Activated CD8-positive, alpha-beta memory T cell treated with anti-CD3 and anti-CD28 coated beads for 24 hours (primary cell): ENCODE results near the gene DNPH1.
A peak's percentile ranks its signal among the peaks of the same experiment; 100 is the strongest.

Experiments
- DNase-seq: peaks from one replicate; pipeline ENCODE4 v3.0.0-alpha.2; 2020

DNPH1 gene

DNA sequence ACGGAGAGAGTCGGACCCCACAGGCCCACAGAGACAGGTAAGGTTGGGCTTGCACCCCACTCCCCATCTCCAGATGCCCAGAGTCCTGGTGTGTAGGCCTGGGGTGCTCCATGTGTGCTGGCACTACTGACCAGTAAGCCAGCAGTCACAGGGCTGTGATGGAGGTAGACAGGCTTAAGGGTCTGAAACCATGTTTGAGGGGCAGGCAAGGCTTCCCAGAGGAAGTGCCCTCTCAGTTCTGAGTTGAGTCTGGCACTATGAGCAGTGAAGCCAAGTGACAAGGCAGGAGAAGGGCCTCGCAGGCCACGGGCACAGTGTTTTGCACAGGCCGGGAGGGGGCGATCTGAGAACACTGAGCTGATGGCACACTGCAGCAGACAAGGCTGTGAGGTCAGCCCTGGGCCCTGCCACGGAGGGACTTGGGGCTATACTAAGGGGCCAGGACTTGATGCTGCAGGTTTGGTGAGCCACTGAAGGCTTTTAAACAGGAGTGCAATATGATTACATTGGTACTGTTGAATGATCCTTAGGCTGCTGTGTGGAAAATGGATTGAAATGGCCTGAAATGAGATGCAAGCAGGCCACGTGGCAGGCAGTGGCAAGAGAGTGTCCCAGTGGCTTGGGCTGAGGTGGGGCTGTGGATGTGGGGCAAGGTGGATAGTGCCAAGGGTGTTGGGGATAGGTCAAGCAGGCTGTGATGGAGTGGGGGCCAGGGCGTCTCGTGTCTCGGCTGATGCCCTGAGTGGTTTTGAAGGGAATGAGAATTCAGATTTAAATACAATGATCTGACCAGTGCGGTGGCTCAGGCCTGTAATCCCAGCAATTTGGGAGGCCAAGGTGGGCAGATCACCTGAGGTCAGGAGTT is 34.3 kb upstream of the DNPH1 start:
- DNase-seq, result peak; percentile 86

DNA sequence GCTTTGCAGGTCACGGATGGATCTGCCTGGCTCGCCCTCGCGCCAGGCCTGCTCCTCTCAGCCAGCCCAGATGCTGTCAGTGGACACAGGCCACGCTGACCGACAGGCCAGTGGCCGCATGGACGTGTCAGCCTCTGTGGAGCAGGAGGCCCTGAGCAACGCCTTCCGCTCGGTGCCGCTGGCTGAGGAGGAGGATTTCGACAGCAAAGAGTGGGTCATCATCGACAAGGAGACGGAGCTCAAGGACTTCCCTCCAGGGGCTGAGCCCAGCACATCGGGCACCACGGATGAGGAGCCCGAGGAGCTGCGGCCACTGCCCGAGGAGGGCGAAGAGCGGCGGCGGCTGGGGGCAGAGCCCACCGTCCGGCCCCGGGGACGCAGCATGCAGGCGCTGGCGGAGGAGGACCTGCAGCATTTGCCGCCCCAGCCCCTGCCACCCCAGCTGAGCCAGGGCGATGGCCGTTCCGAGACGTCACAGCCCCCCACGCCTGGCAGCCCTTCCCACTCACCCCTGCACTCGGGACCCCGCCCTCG is 33.6 kb upstream of the DNPH1 start:
- no peak for DNase-seq

DNA sequence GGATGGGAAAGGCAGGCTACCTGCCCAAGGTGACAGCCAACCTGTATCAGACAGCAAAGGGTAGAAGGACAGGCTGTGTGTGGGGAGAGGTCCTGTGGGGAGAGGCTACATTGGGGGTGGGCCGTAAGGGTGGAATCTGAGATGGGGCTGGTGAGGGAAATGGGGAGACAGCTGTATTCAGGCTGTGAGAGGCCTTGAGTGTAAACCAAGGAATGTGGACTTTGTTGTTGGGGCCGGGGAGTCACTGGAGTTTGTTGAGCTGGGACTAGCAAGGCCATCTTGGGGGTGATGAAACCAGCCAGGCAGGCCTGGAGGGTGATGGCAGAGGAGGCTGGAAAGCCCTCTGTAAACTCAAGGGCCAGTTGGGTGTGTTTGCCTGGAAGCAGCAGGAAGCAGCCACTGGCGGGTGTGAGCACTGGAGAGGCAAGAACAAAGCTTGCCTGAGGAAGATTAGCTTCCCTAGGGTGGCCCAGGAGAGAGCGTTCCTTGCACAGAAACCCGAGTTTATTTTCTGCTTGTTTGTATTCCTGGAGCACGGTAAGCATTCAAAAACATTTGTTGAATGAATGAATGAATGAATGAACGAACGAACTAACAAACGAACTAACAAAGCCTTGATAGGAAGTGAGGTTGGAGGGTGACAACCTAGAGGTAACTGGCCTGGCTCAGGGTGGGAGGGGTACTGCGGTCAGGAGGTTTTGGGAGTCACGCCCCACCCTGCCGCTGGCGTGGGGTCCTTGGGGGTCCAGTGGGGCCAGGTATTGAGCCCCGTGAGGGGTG is 32.9 kb upstream of the DNPH1 start:
- DNase-seq, result no peak

DNA sequence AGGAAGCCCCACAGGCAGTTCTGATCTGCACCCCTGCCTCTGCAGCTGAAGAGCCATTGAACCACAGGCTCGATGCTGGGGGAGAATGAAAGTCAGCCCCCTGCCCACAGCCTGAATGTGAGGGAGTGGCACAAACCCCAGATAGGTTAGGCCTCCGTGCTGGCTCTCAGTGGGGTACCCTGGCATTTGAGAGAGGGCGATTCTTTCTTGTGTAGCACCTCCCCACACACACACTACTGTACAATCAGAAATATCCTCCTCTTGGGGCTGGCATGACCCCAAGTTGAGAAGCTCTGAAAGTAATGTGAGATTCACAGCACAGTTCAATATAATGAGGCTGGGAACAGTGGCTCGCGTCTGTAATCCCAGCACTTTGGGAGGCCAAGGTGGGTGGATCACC is 31.9 kb upstream of the DNPH1 start:
- DNase-seq, result no peak

DNA sequence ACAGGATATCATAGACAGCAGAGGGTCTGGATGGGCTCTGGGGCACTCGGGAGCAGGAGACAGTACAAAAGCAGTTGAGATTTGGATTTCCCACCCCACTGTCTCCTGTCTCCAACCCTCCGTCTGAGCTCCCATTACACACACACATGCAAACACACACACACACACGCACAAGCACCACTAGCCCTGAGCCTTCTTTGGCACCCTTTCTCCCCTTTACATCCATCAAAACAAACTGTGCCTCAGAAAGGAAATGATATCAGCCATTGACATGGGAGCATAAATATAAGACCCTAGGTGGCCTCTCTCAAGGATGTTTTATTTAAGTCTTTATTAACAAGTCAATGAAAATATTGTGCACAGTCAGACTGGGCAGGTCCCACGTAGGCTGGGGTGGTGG is 31.5 kb upstream of the DNPH1 start:
- no peak for DNase-seq

DNA sequence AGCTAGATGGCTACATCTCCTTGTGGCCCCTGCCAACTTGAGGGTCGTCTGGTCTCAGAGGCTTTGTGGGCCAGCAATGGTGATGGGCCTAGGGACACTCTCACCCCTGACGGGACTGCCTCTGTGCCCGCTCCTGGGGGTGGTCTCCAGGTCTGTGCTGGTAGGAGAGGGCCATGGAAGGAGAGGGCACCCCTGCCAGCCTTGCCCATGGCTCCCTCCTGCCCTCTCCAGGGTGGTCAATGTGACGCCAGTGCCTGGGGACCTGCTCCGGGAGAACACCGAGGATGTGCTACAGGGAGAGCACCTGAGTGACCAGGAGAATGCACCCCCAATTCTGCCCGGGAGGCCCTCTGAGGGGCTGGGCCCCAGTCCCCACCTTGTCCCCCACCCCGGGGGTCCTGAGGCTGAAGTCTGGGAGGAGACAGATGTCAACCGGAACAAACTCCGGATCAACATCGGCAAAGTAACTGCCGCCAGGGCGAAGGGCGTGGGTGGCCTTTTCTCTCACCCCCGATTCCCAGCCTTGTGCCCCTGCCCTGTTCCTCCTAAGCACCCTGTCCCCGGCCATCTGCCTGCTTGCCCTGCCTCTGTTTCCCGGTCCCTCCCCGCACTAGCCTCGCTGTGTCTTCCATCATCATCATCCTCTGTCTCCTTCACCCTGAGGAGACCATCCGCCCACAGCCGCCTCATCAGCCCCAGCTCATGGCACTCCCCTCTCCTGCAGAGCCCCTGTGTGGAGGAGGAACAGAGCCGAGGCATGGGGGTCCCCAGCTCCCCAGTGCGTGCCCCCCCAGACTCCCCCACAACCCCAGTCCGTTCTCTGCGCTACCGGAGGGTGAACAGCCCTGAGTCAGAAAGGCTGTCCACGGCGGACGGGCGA is 29.8 kb upstream of the DNPH1 start:
- DNase-seq, result no peak

DNA sequence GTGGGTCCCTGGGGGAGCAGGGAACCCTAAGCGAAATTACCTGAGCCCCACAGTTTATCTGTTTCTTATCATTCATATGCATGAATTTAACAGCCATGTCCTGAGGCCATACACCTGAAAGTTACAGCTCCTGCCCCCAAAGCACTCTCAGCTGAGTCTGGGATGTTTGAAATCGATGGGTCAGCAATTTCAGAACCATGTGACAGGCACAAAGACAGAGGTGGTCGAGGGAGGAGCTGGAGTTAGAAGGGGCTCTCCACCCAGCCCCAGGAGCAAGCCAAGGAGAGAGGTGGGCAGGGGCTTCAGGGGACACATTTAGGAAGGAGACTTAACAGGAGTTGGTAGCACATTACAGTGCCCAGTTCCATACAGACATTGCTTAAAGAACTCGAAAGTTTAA is 28.9 kb upstream of the DNPH1 start:
- no peak for DNase-seq

DNA sequence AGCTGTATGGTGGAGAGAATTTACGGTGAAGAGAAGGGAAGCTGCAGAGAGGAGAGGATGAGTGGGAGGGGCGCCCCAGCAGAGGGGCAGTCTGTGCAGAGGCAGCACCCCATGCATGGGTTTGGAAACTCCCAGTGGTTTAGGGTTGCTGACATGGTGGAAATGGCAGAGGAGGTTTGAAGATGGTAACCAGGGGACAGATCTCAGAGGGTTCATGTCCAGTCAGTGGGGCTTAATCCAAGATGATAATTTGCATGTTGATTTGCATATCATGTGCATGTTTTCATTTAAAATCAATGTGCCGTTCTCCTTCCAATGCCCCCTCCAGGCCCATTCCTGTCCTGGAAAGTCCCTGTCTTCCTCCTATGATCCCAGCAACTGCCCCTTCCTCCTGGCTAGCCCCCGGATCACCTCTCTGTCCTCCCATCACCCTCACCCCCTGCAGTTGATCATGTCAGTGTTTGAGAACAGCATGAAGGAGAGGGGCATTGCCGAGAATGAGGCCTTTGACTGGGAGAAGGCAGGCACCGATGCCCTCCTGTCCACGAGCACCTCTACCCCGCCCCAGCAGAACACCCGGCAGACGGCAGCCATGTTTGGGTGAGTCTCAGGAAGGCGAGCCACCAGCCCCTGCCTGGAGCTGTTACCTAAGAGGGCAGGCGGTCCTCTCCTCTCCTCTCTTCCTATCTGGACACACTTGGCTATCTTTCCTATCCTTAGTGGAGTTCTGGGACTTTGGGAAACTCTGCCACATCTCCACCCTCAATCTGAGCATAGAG is 28.3 kb upstream of the DNPH1 start:
- DNase-seq, result no peak

DNA sequence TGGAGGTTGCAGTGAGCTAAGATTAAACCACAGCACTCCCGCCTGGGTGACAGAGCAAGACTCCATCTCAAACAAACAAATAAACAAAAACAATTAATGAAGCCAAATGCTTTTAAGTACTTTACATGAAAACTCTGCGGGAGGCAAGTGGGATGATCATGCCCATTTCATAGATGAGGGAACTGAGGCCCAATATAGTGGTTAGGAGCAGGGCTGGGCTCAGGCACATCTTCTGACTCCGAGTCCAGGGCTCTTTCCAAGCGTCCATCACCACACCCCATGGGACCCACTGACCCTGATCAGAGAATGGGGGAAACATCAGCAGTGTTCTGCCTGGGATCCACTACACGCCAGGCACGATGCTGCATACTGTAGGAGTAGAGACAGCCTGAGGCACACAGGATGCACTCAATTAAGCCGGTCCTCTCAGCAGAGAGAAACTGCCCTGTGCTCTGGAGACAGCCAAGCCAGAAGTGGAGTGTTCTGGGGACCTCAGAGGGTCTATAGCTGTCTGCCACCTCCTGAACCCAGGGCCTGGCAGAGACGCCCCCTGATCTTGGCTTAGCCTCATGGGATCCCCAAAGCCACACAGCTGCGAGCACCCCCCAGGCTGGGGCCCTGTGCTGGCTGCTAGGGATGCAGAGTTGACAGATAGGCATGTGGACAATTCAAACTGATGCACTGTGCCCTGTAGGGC is 27.5 kb upstream of the DNPH1 start:
- DNase-seq, result peak; percentile 53

DNA sequence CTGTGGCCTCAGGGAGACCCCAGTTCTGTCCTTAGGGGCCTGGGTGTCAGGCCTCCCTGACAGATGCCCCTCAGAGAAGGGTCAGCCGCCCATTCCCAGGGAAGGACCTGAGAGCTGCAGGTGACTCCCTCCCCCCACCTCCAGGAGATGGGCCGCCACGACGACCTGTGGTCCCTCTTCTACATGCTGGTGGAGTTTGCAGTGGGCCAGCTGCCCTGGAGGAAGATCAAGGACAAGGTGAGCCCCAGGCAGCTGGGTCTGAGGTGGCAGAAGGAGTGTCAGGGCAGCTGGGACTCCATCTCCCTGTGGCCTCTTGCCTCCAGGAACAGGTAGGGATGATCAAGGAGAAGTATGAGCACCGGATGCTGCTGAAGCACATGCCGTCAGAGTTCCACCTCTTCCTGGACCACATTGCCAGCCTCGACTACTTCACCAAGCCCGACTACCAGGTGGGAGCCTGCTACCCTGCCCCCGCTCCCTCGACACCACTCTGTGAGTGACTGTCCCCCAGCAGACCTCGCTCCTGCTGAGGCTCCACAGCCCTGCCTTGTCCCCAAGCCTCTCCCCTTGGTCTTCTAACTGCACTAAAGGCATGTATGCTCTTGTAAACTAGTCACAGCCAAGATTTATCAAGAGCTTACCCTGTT is 26.2 kb upstream of the DNPH1 start:
- peak; percentile 52 for DNase-seq

DNA sequence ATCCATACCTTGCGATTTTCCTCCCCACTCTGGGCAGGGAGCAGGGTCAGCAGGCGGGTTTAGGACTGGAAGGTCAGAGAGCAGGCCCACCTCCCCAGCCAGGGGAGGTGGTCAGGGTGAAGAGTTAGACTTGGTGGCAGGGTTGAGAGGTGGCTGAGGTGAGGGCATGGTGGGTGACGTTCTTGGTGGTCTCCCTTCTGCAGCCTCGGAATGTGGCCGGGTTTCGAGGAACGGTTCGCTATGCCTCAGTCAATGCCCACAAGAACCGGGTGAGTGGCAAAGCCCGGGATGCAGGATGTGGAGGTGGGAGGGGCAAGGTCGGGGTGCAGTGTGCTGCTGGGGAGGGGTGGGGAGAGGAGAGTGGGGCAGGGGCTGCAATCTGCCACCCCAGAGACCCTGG is 25.6 kb upstream of the DNPH1 start:
- no peak for DNase-seq

DNA sequence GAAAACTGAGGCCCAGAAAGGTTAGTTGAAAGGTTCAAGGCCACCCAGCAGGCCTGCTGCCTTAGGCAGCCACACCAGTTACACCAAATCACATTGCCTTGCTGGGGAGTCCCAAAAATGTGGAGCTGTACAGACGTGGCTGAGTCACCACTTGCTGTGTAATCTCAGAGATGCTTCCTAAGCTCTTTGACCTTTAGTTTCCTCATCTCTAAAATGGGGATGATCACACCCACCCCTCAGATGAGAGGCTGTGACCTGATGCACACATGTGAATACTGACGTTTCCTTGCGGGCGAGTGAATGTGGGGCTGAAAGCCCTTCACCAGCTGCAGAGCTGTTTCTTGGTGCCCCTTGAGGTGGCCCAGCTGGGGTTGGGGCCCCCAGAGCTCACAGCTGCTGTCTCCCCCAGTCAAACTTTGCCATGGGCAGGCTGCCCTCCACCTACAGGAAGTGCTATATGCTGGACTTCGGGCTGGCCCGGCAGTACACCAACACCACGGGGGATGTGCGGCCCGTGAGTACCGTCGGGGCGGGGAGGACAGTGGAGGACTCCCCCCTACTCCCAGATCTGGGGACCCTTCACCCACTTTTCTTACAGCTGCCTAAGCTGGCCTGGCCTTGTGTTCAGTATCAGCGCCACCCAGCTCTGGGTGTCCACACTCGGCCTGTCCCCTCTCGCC is 25.0 kb upstream of the DNPH1 start:
- DNase-seq, result peak; percentile 54

DNA sequence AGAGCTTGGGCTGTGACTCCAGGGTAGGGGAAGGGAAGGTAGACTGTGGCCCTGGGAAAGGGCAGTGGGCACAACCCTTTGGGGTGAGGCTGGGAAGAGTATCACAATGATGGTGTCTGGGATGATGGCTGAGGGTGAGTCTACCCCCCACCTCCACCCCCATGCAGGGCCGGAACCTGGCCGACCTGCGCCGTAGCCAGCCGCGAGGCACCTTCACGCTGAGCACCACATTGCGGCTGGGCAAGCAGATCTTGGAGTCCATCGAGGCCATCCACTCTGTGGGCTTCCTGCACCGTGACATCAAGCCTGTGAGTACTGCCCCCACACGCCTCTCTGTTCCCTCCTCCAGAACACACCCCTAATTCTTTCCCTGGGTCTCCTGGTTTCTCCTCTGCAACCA is 24.1 kb upstream of the DNPH1 start:
- DNase-seq, result no peak

DNA sequence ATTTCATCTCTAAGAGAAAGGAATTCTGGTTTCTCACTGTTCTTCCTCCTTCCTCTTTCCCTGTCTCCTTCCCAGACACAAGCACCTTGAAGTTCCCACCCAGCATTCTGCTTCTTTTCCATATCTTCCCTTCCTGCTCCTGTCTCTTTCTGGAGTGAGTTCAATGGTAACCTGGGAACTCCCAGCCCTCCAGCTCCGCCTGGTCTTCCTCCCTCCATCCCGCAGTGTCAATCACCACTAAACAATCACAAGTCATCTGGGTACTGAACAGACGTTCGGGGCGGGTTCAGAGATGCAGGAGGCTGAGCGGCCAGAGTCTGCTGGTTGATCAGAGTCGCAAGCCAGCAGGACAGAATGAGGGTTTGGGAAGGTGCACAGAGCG is 21.7 kb upstream of the DNPH1 start:
- no peak for DNase-seq

DNA sequence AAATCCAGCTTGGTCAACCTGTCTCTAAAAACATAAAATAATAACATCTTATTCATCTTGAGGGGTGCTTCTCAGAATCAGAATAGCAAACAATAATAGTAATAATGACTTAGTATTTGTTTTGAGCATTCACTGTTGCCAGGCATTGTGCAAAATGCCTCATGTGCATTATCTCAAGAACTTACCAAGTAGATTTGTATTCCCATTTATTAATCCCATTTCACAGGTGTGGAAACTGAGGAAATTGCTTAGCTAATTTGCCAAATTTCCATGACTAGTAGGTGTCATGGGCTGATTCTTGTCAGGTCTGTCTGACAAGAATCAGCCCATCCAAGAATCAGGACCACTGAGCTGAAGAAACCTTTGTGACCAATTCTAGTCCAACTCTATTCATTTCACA is 19.5 kb upstream of the DNPH1 start:
- DNase-seq, result no peak

DNA sequence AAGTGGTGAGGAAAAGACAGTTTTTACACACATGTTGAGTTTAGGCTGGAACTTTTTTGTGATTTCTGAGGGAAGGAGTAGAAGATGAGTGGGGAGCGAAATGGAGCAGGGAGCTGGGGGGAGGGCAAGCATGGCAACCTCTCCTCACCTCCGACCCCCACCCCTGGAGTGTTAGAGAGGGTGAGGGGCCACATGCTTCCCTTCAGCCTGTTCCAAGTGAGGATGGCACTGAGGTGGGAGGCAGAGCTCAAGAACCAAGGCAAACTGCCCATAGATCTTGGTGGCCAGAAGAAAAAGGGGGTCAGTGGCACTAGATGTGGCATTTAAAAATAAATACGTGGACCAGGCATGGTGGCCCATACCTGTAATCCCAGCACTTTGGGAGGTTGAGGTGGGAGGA is 18.8 kb upstream of the DNPH1 start:
- DNase-seq, result peak; percentile 54

DNA sequence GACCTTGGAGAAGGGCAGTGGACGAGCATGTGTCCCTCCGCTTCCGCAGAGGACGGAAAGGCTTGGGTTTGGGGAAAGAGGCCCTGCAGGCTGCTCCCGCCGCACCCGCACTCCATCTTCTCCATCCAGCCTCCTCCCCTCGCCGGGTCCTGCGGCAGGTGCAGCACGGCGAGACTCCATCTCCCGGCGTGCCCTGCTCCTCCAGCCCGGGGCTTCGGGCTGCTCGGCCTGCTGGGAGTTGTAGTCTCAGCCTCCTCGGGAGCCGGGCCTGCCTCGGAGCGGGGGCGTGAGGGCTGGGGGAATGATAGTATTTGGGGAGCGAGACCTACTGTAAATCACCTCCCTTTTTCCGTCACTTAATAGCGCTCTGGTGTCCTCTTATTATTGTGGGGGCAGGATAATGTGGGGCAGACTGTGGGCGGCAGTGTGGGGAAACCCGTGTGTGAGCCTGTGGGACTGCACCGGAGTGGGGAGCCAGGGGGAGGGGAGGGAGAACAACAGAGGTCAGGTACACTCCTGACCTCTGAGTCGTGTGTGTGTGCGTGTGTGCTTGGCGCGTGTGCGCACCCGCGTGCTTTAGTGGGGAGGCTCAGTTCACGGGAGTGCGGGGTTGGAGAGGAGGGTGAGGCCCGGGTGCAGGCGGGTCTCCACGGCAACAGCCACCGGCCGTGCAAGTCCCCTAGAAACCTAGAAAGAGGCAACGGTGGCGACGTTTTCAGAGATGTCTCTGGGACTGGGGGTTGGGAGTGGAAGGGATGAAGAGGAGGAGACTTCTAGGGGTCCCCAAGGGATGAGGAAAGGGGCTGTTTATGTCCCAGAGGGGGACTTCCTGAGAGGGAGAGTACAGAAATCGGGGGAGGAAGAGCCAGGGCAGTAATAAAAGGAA is 18.1 kb upstream of the DNPH1 start:
- DNase-seq, result peak; percentile 91

DNA sequence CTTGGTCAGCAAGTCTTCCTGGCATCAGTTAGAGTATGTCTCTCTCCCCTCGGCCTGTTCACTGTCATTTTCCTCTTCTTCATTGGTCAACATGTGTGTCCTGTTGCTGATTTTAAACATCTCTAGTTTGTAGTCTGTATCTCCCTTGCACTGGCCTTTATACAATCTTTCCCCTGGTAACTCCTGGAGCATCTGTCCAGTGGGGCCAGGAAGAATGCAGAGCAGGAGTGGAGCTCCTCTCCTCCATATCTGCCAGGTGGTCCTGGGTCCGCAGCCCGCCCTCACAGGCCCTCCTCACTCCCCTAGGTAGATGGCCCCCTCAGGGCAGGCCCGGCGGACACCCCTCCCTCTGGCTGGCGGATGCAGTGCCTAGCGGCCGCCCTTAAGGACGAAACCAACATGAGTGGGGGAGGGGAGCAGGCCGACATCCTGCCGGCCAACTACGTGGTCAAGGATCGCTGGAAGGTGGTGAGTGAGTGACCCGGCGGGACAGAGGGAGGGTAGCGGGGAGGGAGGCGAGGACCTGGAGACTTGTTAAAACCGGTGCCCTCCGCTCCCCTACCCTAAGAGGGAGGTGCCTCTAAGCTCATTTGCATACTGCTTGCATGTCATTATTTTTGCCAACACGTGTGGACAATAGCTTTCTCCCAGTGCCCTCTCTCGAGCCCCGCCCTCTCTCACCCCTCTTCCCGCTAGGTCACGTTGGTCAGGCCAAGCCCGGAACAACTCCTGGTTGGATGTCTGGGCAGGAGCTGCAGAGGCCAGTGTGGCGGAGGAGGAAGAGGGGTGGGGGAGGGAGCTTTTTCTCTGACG is 17.2 kb upstream of the DNPH1 start:
- DNase-seq, result no peak
